ENCODE data around the gene NDST3. TPM values are rescaled to one million over a fixed set of nuclear protein-coding genes. Genes with fewer than 3 reads are reported as not detected.

NDST3 gene
- polyA plus RNA-seq, 2 of the 4 experiments (the other 2 are of a cell fraction), result not detected

DNA sequence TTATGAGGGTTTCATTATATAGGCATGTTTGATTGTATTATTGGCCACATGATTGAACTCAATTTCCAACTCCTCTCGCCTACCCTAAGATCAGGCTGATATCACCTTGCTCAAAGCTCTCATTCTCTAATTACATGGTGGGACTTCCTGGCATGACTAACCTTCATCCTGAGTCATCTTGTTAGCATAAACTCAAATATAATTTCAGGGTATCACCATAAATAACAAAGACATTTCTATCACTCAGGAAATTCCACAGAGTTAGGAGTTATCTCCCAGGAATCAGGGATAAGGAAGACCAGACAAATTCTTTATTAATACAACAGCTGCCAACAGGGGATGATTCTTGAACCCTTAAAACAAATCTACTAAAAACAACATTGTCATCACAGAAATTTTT is 90.7 kb downstream of the NDST3 start:
- no peak overlapping the region for H3K27ac ChIP-seq
- POLR2A ChIA-PET, result no interaction called here
- H3K4me3 ChIP-seq, result no peak overlapping the region
- CTCF ChIA-PET, result no interaction called here
- no peaks in the 10 kb centered on the region for H3K4me1 ChIP-seq
- ATAC-seq (no peak), FAIRE-seq (no peak), DNase-seq (ENCODE audit: low read depth in 1 of 2, low spot score in 1 of 2) (no peak)
- H3K4me2 ChIP-seq, result no peak overlapping the region
- WGBS (ENCODE audit: missing lambda C conversion rate), result 0% methylated on average over 1 of the region's 1 CpG
- H3K9me3 ChIP-seq, result no peaks in the 10 kb centered on the region
- TF ChIP-seq, protein P1, sequence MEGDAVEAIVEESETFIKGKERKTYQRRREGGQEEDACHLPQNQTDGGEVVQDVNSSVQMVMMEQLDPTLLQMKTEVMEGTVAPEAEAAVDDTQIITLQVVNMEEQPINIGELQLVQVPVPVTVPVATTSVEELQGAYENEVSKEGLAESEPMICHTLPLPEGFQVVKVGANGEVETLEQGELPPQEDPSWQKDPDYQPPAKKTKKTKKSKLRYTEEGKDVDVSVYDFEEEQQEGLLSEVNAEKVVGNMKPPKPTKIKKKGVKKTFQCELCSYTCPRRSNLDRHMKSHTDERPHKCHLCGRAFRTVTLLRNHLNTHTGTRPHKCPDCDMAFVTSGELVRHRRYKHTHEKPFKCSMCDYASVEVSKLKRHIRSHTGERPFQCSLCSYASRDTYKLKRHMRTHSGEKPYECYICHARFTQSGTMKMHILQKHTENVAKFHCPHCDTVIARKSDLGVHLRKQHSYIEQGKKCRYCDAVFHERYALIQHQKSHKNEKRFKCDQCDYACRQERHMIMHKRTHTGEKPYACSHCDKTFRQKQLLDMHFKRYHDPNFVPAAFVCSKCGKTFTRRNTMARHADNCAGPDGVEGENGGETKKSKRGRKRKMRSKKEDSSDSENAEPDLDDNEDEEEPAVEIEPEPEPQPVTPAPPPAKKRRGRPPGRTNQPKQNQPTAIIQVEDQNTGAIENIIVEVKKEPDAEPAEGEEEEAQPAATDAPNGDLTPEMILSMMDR (IDR thresholded peaks at IDR 0.05), result no peak
- no peak for TF ChIP-seq RFX5 (IDR thresholded peaks at IDR 0.05)
- no peak for TF ChIP-seq RCOR1 (IDR thresholded peaks at IDR 0.05; ENCODE audit: low read depth, low read length)
- no peak for TF ChIP-seq MAZ (IDR thresholded peaks at IDR 0.05; ENCODE audit: borderline replicate concordance, low read depth, low read length)
- no peak for TF ChIP-seq HOXB13 (CRISPR knock-in tag; IDR thresholded peaks at IDR 0.05; ENCODE audit: low read depth)
- no peak for TF ChIP-seq KDM1A (IDR thresholded peaks at IDR 0.05; ENCODE audit: low read depth)
- no peak for TF ChIP-seq ZFP36 (IDR thresholded peaks at IDR 0.05; ENCODE audit: borderline replicate concordance, partially characterized antibody)
- no peak for TF ChIP-seq BHLHE40 (IDR thresholded peaks at IDR 0.05; ENCODE audit: low read depth, low read length)
- no peak for TF ChIP-seq JUNB (IDR thresholded peaks at IDR 0.05)
- TF ChIP-seq, protein P2, sequence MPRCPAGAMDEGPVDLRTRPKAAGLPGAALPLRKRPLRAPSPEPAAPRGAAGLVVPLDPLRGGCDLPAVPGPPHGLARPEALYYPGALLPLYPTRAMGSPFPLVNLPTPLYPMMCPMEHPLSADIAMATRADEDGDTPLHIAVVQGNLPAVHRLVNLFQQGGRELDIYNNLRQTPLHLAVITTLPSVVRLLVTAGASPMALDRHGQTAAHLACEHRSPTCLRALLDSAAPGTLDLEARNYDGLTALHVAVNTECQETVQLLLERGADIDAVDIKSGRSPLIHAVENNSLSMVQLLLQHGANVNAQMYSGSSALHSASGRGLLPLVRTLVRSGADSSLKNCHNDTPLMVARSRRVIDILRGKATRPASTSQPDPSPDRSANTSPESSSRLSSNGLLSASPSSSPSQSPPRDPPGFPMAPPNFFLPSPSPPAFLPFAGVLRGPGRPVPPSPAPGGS (IDR thresholded peaks at IDR 0.05), result no peak
- no peak for TF ChIP-seq NFE2L2 (conservative IDR thresholded peaks at IDR 0.05; ENCODE audit: low read length)
- no peak for TF ChIP-seq MAFK (IDR thresholded peaks at IDR 0.05; ENCODE audit: partially characterized antibody)
- no peak for TF ChIP-seq CBX2 (IDR thresholded peaks at IDR 0.05; ENCODE audit: borderline replicate concordance, low read depth)
- no peak for TF ChIP-seq CHD4 (IDR thresholded peaks at IDR 0.05; ENCODE audit: borderline replicate concordance)
- no peak for TF ChIP-seq EHF (CRISPR knock-in tag; IDR thresholded peaks at IDR 0.05)
- no peak for TF ChIP-seq ZSCAN20 (CRISPR knock-in tag; IDR thresholded peaks at IDR 0.05)
- no peak for TF ChIP-seq NPAS2 (CRISPR knock-in tag; IDR thresholded peaks at IDR 0.05; ENCODE audit: borderline replicate concordance)
- TF ChIP-seq ZNF302 (CRISPR knock-in tag; IDR thresholded peaks at IDR 0.05), result no peak

DNA sequence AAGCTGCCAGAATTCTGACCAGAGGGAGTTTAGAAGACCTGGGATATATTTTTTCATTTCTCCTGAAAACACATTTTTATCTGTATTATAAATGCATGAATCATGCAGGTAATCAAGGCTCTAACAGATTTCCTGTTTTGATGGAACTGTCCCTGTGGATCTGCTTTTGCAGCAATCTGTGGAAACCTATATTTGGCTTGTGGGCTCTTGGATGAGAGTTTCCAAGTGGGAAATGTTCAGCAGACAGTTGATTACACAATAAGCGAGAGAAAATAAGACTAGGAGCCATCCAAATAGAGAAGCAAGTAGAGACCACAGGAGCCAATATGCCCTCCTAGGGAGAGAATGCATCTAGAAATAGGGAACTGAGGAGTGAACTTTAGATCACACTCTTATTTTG is 105.0 kb downstream of the NDST3 start:
- no peak overlapping the region for H3K4me3 ChIP-seq
- no peak for TF ChIP-seq NPAS2 (CRISPR knock-in tag; IDR thresholded peaks at IDR 0.05; ENCODE audit: borderline replicate concordance)
- H3K4me1 ChIP-seq, result no peaks in the 10 kb centered on the region
- CTCF ChIA-PET, result no interaction called here
- ATAC-seq (no peak), FAIRE-seq (no peak), DNase-seq (ENCODE audit: low read depth in 1 of 2, low spot score in 1 of 2) (no peak)
- 4% methylated on average over 1 of the region's 1 CpG for WGBS (ENCODE audit: missing lambda C conversion rate)
- H3K27ac ChIP-seq, result no peak overlapping the region
- no peak overlapping the region for H3K4me2 ChIP-seq
- POLR2A ChIA-PET, result no interaction called here
- no peaks in the 10 kb centered on the region for H3K9me3 ChIP-seq

DNA sequence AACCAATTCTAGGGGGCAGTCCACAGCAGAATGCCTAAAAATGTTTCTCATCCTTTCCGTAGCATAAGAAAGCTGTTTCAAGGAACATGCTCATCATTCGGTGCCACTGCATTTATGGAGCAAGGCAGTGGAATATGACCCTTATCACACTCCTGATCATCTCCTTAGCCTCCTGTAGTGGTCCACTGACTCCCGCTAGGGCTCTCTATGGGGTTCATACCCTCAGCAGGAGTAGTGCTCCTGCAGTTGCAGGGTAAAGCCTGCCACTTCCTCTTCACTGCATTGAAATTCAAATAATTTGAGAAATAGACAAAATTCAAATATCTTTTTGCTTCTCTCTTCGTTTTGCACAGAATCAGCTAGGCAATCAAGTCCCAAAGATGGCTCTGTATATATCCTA is 107.0 kb downstream of the NDST3 start:
- CTCF ChIA-PET, result no interaction called here
- POLR2A ChIA-PET, result no interaction called here
- DNase-seq (ENCODE audit: low read depth in 1 of 2, low spot score in 1 of 2) (no peak), ATAC-seq (no peak), FAIRE-seq (no peak)
- 19% methylated on average over 4 of the region's 4 CpGs for WGBS (ENCODE audit: missing lambda C conversion rate)
- H3K27ac ChIP-seq, result no peak overlapping the region
- no peak overlapping the region for H3K4me2 ChIP-seq
- no peaks in the 10 kb centered on the region for H3K9me3 ChIP-seq
- H3K4me3 ChIP-seq, result no peak overlapping the region
- TF ChIP-seq, protein P3, sequence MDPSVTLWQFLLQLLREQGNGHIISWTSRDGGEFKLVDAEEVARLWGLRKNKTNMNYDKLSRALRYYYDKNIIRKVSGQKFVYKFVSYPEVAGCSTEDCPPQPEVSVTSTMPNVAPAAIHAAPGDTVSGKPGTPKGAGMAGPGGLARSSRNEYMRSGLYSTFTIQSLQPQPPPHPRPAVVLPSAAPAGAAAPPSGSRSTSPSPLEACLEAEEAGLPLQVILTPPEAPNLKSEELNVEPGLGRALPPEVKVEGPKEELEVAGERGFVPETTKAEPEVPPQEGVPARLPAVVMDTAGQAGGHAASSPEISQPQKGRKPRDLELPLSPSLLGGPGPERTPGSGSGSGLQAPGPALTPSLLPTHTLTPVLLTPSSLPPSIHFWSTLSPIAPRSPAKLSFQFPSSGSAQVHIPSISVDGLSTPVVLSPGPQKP (IDR thresholded peaks at IDR 0.05; ENCODE audit: low read depth, low read length), result no peak
- TF ChIP-seq NPAS2 (CRISPR knock-in tag; IDR thresholded peaks at IDR 0.05; ENCODE audit: borderline replicate concordance) (no peak), ESRRA (IDR thresholded peaks at IDR 0.05; ENCODE audit: borderline replicate concordance, low read length) (no peak), GATA3 (IDR thresholded peaks at IDR 0.05; ENCODE audit: borderline replicate concordance) (no peak), CBX8 (IDR thresholded peaks at IDR 0.05) (no peak), HEYL (CRISPR knock-in tag; IDR thresholded peaks at IDR 0.05) (no peak), POLR2AphosphoS2 (conservative IDR thresholded peaks at IDR 0.05; ENCODE audit: low read length) (no peak), ZC3H11A (IDR thresholded peaks at IDR 0.05) (no peak), EHMT2 (IDR thresholded peaks at IDR 0.05; ENCODE audit: low read depth) (no peak), FOSL2 (IDR thresholded peaks at IDR 0.05) (no peak), FOSL2 (CRISPR knock-in tag; IDR thresholded peaks at IDR 0.05) (no peak), ZSCAN20 (CRISPR knock-in tag; IDR thresholded peaks at IDR 0.05) (no peak)
- TF ChIP-seq, protein P4, sequence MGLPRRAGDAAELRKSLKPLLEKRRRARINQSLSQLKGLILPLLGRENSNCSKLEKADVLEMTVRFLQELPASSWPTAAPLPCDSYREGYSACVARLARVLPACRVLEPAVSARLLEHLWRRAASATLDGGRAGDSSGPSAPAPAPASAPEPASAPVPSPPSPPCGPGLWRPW (IDR thresholded peaks at IDR 0.05), result no peak
- TF ChIP-seq, protein P2 (IDR thresholded peaks at IDR 0.05), result no peak
- no peaks in the 10 kb centered on the region for H3K4me1 ChIP-seq

Data from A549 (cell line).